ENCODE results near the gene FAP. TPM values are rescaled to one million over a fixed set of nuclear protein-coding genes. Genes with fewer than 3 reads are reported as not detected.

FAP gene
- total RNA-seq, 1 experiment from 2014 or later, result 0.88 TPM

- intact Hi-C loops (cut with micrococcal nuclease; ENCODE audit: unreplicated experiment), result no loop called here
- no peaks in the 10 kb centered on the region for H3K27me3 ChIP-seq (replicated peaks; ENCODE audit: insufficient read depth, low read depth, low read length, poor library complexity)
- BruUV-seq (replicated peaks), result no TSS peak
- DNase-seq (ENCODE audit: low spot score), result peak; percentile 29
- peaks cover 15% of the 10 kb centered on the region for H3K4me1 ChIP-seq (ENCODE audit: insufficient read depth, low read length, poor library complexity, severe bottlenecking)
- H3K27ac ChIP-seq (ENCODE audit: low read depth, low read length, poor library complexity, severe bottlenecking), result no peak overlapping the region
- no peak overlapping the region for H3K4me3 ChIP-seq (ENCODE audit: low read depth, low read length, poor library complexity, severe bottlenecking)
- ChIA-PET CTCF (no interaction called here), POLR2A (ENCODE audit: low non-redundant PET) (no interaction called here)
- TF ChIP-seq CTCF (conservative IDR thresholded peaks at IDR 0.05; ENCODE audit: low read depth, low read length) (no peak), EZH2 (IDR thresholded peaks at IDR 0.05; ENCODE audit: borderline replicate concordance, low read depth, low read length, poor library complexity, severe bottlenecking) (no peak)
- H3K9me3 ChIP-seq (ENCODE audit: low read depth, low read length, poor library complexity, severe bottlenecking), result no peaks in the 10 kb centered on the region
- no peaks in the 10 kb centered on the region for H3K36me3 ChIP-seq (ENCODE audit: insufficient read depth, low read length, poor library complexity, severe bottlenecking)
These were observed 58.9 kb downstream of the FAP start for GRCh38 chr2:162184359-162184758.

- peak; percentile 10 for DNase-seq (ENCODE audit: low spot score)
- ChIA-PET CTCF (no interaction called here), POLR2A (ENCODE audit: low non-redundant PET) (no interaction called here)
- no peak overlapping the region for H3K27ac ChIP-seq (ENCODE audit: low read depth, low read length, poor library complexity, severe bottlenecking)
- no TSS peak for BruUV-seq (replicated peaks)
- intact Hi-C loops (cut with micrococcal nuclease; ENCODE audit: unreplicated experiment), result no loop called here
- no peaks in the 10 kb centered on the region for H3K27me3 ChIP-seq (replicated peaks; ENCODE audit: insufficient read depth, low read depth, low read length, poor library complexity)
- TF ChIP-seq CTCF (conservative IDR thresholded peaks at IDR 0.05; ENCODE audit: low read depth, low read length), result no peak
- no peak for TF ChIP-seq EZH2 (IDR thresholded peaks at IDR 0.05; ENCODE audit: borderline replicate concordance, low read depth, low read length, poor library complexity, severe bottlenecking)
- peaks cover 15% of the 10 kb centered on the region for H3K4me1 ChIP-seq (ENCODE audit: insufficient read depth, low read length, poor library complexity, severe bottlenecking)
- no peaks in the 10 kb centered on the region for H3K36me3 ChIP-seq (ENCODE audit: insufficient read depth, low read length, poor library complexity, severe bottlenecking)
- no peaks in the 10 kb centered on the region for H3K9me3 ChIP-seq (ENCODE audit: low read depth, low read length, poor library complexity, severe bottlenecking)
- H3K4me3 ChIP-seq (ENCODE audit: low read depth, low read length, poor library complexity, severe bottlenecking), result no peak overlapping the region
These were observed 60.9 kb downstream of the FAP start for GRCh38 chr2:162182395-162182794.

- no peaks in the 10 kb centered on the region for H3K9me3 ChIP-seq (ENCODE audit: low read depth, low read length, poor library complexity, severe bottlenecking)
- intact Hi-C loops (cut with micrococcal nuclease; ENCODE audit: unreplicated experiment), result no loop called here
- no peaks in the 10 kb centered on the region for H3K36me3 ChIP-seq (ENCODE audit: insufficient read depth, low read length, poor library complexity, severe bottlenecking)
- no peaks in the 10 kb centered on the region for H3K27me3 ChIP-seq (replicated peaks; ENCODE audit: insufficient read depth, low read depth, low read length, poor library complexity)
- H3K4me1 ChIP-seq (ENCODE audit: insufficient read depth, low read length, poor library complexity, severe bottlenecking), result peaks cover 3% of the 10 kb centered on the region
- TF ChIP-seq EZH2 (IDR thresholded peaks at IDR 0.05; ENCODE audit: borderline replicate concordance, low read depth, low read length, poor library complexity, severe bottlenecking) (no peak), CTCF (conservative IDR thresholded peaks at IDR 0.05; ENCODE audit: low read depth, low read length) (no peak)
- no peak overlapping the region for H3K27ac ChIP-seq (ENCODE audit: low read depth, low read length, poor library complexity, severe bottlenecking)
- CTCF ChIA-PET, result no interaction called here
- H3K4me3 ChIP-seq (ENCODE audit: low read depth, low read length, poor library complexity, severe bottlenecking), result no peak overlapping the region
- no TSS peak for BruUV-seq (replicated peaks)
- POLR2A ChIA-PET (ENCODE audit: low non-redundant PET), result no interaction called here
- no peak for DNase-seq (ENCODE audit: low spot score)
These were observed 65.9 kb downstream of the FAP start for GRCh38 chr2:162177301-162177700.

All from A673 (cell line).